ENCODE measurements around the gene KREMEN1. TPM values are rescaled to one million over a fixed set of nuclear protein-coding genes. Genes with fewer than 3 reads are reported as not detected.

KREMEN1 gene
- total and polyA plus RNA-seq, 4 donors: 5.7 to 12.7 (median 8.3) TPM

DNA sequence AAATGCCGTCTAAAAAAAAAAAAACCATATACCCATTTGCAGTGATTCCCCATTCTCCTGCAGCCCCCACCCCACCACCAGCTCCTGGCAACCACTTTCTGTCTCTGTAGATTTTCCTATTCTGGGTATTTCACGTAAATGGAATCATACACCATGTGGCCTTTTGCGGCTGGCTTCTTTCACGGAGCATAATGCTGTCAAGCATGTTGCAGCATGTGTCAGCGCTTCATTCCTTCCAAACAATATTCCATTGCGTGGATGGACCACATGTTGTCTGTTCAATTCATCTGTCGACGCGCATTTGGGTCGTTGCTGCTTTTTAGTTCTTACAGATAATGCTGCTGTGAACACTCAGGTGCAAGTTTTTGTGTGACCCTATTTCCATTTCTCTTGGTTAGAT, 118.1 kb downstream of the KREMEN1 start:
- H3K4me3 ChIP-seq (ENCODE audit: low read depth, low read length): no peak overlapping the region
- WGBS (ENCODE audit: insufficient coverage): 88% methylated on average over 10 of the region's 10 CpGs
- peak in 1 of 6 donors; percentile 89 for DNase-seq (ENCODE audit: low read depth in 4 of 6, low spot score in 6 of 6)

DNA sequence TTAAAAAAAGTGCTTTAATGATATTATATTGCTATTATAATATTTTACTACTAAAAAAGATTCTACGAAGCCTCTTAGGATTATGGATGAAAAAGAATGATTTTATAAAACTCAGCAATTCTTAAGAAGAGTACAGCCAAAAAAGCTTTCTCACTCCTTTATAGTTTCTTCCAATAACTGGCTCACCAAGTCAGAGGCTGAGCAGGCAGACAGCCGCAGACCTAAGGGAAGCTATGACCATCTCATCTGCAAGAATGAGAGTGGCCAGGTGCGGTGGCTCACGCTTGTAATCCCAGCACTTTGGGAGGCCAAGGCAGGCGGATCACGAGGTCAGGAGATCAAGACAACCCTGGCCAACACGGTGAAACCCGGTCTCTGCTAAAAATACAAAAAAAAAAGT, 120.2 kb downstream of the KREMEN1 start:
- Histone ChIP-seq H3K36me3 (ENCODE audit: control insufficient read depth, insufficient read depth, low read length) (no peaks in the 10 kb centered on the region), H3K9me3 (ENCODE audit: control insufficient read depth, insufficient read depth, low read length) (no peaks in the 10 kb centered on the region), H3K27me3 (ENCODE audit: control insufficient read depth, insufficient read depth, low read length) (no peaks in the 10 kb centered on the region), H3K4me1 (ENCODE audit: control insufficient read depth, insufficient read depth, low read length) (peaks cover 2% of the 10 kb centered on the region), H3K27ac (ENCODE audit: low read depth, low read length) (no peak overlapping the region), H3K4me3 (ENCODE audit: low read depth, low read length) (no peak overlapping the region)
- 91% methylated on average over 6 of the region's 8 CpGs for WGBS (ENCODE audit: insufficient coverage)
- DNase-seq (ENCODE audit: low read depth in 4 of 6, low spot score in 6 of 6): no peak

More for the DNA sequence above, 118.1 kb downstream of the KREMEN1 start:
- Histone ChIP-seq H3K27me3 (ENCODE audit: control insufficient read depth, insufficient read depth, low read length) (no peaks in the 10 kb centered on the region), H3K27ac (ENCODE audit: low read depth, low read length) (no peak overlapping the region), H3K36me3 (ENCODE audit: control insufficient read depth, insufficient read depth, low read length) (no peaks in the 10 kb centered on the region), H3K4me1 (ENCODE audit: control insufficient read depth, insufficient read depth, low read length) (peaks cover 9% of the 10 kb centered on the region), H3K9me3 (ENCODE audit: control insufficient read depth, insufficient read depth, low read length) (no peaks in the 10 kb centered on the region)

- WGBS (ENCODE audit: insufficient coverage): 100% methylated on average over 1 of the region's 2 CpGs
- Histone ChIP-seq H3K4me3 (ENCODE audit: low read depth, low read length) (no peak overlapping the region), H3K27me3 (ENCODE audit: control insufficient read depth, insufficient read depth, low read length) (no peaks in the 10 kb centered on the region), H3K4me1 (ENCODE audit: control insufficient read depth, insufficient read depth, low read length) (no peaks in the 10 kb centered on the region), H3K36me3 (ENCODE audit: control insufficient read depth, insufficient read depth, low read length) (no peaks in the 10 kb centered on the region), H3K9me3 (ENCODE audit: control insufficient read depth, insufficient read depth, low read length) (no peaks in the 10 kb centered on the region), H3K27ac (ENCODE audit: low read depth, low read length) (no peak overlapping the region)
- DNase-seq (ENCODE audit: low read depth in 4 of 6, low spot score in 6 of 6): no peak
These were observed 121.3 kb downstream of the KREMEN1 start for GRCh38 chr22:29194184-29194583.

- Histone ChIP-seq H3K4me3 (ENCODE audit: low read depth, low read length) (no peak overlapping the region), H3K9me3 (ENCODE audit: control insufficient read depth, insufficient read depth, low read length) (no peaks in the 10 kb centered on the region), H3K36me3 (ENCODE audit: control insufficient read depth, insufficient read depth, low read length) (no peaks in the 10 kb centered on the region), H3K4me1 (ENCODE audit: control insufficient read depth, insufficient read depth, low read length) (no peaks in the 10 kb centered on the region), H3K27me3 (ENCODE audit: control insufficient read depth, insufficient read depth, low read length) (no peaks in the 10 kb centered on the region), H3K27ac (ENCODE audit: low read depth, low read length) (no peak overlapping the region)
- DNase-seq (ENCODE audit: low read depth in 4 of 6, low spot score in 6 of 6): no peak
- WGBS (ENCODE audit: insufficient coverage): 70% methylated on average over 5 of the region's 8 CpGs
These were observed 122.5 kb downstream of the KREMEN1 start for GRCh38 chr22:29195118-29195963.

- no peak for DNase-seq (ENCODE audit: low read depth in 4 of 6, low spot score in 6 of 6)
- Histone ChIP-seq H3K9me3 (ENCODE audit: control insufficient read depth, insufficient read depth, low read length) (no peaks in the 10 kb centered on the region), H3K27me3 (ENCODE audit: control insufficient read depth, insufficient read depth, low read length) (no peaks in the 10 kb centered on the region), H3K36me3 (ENCODE audit: control insufficient read depth, insufficient read depth, low read length) (no peaks in the 10 kb centered on the region), H3K27ac (ENCODE audit: low read depth, low read length) (no peak overlapping the region), H3K4me1 (ENCODE audit: control insufficient read depth, insufficient read depth, low read length) (no peaks in the 10 kb centered on the region), H3K4me3 (ENCODE audit: low read depth, low read length) (no peak overlapping the region)
- WGBS (ENCODE audit: insufficient coverage): 65% methylated on average over 10 of the region's 10 CpGs
These were observed 123.3 kb downstream of the KREMEN1 start for GRCh38 chr22:29195964-29196666.

DNA sequence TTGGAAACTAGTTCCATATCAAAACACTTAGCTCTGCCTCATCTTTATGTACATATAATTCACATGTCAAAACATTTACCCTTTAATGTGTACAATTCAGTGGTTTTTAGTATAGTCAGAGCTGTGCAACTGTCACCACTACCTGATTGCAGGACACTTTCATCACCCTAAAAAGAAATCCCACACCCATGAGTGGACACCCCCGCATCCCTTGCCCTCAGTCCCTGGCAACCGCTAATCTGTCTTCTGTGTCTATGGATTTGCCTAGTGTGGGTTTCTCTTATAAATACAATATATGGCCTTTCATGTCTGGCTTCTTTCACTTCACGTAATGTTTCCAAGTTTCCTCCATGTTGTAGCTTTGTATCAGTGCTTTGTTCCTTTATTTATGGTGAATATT, 124.3 kb downstream of the KREMEN1 start:
- H3K27me3 ChIP-seq (ENCODE audit: control insufficient read depth, insufficient read depth, low read length): no peaks in the 10 kb centered on the region
- no peak for DNase-seq (ENCODE audit: low read depth in 4 of 6, low spot score in 6 of 6)
- peaks cover 5% of the 10 kb centered on the region for H3K4me1 ChIP-seq (ENCODE audit: control insufficient read depth, insufficient read depth, low read length)
- WGBS (ENCODE audit: insufficient coverage): no CpG with 5 or more reads among the region's 3 CpGs
- H3K9me3 ChIP-seq (ENCODE audit: control insufficient read depth, insufficient read depth, low read length): no peaks in the 10 kb centered on the region
- no peak overlapping the region for H3K4me3 ChIP-seq (ENCODE audit: low read depth, low read length)
- no peak overlapping the region for H3K27ac ChIP-seq (ENCODE audit: low read depth, low read length)
- no peaks in the 10 kb centered on the region for H3K36me3 ChIP-seq (ENCODE audit: control insufficient read depth, insufficient read depth, low read length)

GRCh38 chr22:29198240-29198639, 125.4 kb downstream of the KREMEN1 start:
- no peaks in the 10 kb centered on the region for H3K36me3 ChIP-seq (ENCODE audit: control insufficient read depth, insufficient read depth, low read length)
- no peak for DNase-seq (ENCODE audit: low read depth in 4 of 6, low spot score in 6 of 6)
- no peak overlapping the region for H3K27ac ChIP-seq (ENCODE audit: low read depth, low read length)
- H3K9me3 ChIP-seq (ENCODE audit: control insufficient read depth, insufficient read depth, low read length): no peaks in the 10 kb centered on the region
- no peaks in the 10 kb centered on the region for H3K27me3 ChIP-seq (ENCODE audit: control insufficient read depth, insufficient read depth, low read length)
- no peak overlapping the region for H3K4me3 ChIP-seq (ENCODE audit: low read depth, low read length)
- H3K4me1 ChIP-seq (ENCODE audit: control insufficient read depth, insufficient read depth, low read length): peaks cover 16% of the 10 kb centered on the region
- 100% methylated on average over 2 of the region's 5 CpGs for WGBS (ENCODE audit: insufficient coverage)

DNA sequence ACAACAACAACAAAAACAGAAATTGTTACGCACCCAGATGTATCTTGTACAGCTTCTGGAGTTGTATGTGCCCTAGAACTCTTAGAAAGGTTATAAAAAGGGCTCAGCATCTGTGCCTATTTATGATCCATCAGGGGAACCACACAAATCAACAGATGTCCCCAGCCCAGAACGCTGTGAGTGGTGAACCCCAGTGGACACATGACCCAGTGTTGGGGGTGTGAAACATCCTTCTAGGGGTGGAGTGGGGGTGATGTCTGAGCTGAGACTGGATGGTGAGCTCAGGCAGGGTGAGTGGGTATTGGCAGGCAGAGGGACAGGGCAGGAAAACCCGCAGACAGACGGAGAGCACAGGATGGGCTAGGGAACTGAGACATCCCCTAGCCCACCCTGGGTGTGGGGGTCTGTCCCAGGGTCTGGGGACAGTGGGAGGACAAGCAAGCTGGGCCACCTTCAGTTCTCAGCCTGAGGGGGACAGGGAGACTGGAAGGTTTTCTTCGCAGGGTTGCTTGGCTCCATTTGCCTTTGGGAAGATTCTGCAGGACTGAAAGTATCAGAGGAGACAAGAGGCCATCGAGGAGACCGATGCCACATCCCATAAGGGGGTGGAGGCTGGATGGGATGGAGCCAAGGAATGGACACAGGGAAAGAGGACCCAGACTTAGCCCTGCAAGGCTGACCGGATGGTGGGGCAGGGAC, 127.0 kb downstream of the KREMEN1 start:
- no peak for DNase-seq (ENCODE audit: low read depth in 4 of 6, low spot score in 6 of 6)
- H3K4me1 ChIP-seq (ENCODE audit: control insufficient read depth, insufficient read depth, low read length): peaks cover 25% of the 10 kb centered on the region
- no peak overlapping the region for H3K27ac ChIP-seq (ENCODE audit: low read depth, low read length)
- no peak overlapping the region for H3K4me3 ChIP-seq (ENCODE audit: low read depth, low read length)
- H3K27me3 ChIP-seq (ENCODE audit: control insufficient read depth, insufficient read depth, low read length): no peaks in the 10 kb centered on the region
- 79% methylated on average over 5 of the region's 8 CpGs for WGBS (ENCODE audit: insufficient coverage)
- H3K36me3 ChIP-seq (ENCODE audit: control insufficient read depth, insufficient read depth, low read length): no peaks in the 10 kb centered on the region
- no peaks in the 10 kb centered on the region for H3K9me3 ChIP-seq (ENCODE audit: control insufficient read depth, insufficient read depth, low read length)

- Histone ChIP-seq H3K36me3 (ENCODE audit: control insufficient read depth, insufficient read depth, low read length) (no peaks in the 10 kb centered on the region), H3K4me1 (ENCODE audit: control insufficient read depth, insufficient read depth, low read length) (peaks cover 29% of the 10 kb centered on the region), H3K4me3 (ENCODE audit: low read depth, low read length) (no peak overlapping the region), H3K27ac (ENCODE audit: low read depth, low read length) (no peak overlapping the region), H3K9me3 (ENCODE audit: control insufficient read depth, insufficient read depth, low read length) (no peaks in the 10 kb centered on the region), H3K27me3 (ENCODE audit: control insufficient read depth, insufficient read depth, low read length) (no peaks in the 10 kb centered on the region)
- WGBS (ENCODE audit: insufficient coverage): 95% methylated on average over 4 of the region's 7 CpGs
- no peak for DNase-seq (ENCODE audit: low read depth in 4 of 6, low spot score in 6 of 6)
These were observed 128.1 kb downstream of the KREMEN1 start for GRCh38 chr22:29200901-29201300.
